T-helper 2 cell treated with Interferon-gamma antibody and Interleukin-4, amounts not matched to agents 5 μg/mL and 100 μg/mL, for 36 hours (primary cell): ENCODE measurements around the gene SLC16A7.

Experiments
- DNase-seq: peaks from one replicate; pipeline ENCODE4 v3.0.0; 2021; ENCODE audit warnings: low spot score
- H3K27ac Mint-ChIP-seq: one replicate; pipeline ENCODE4 v1.8.0; 2021; ENCODE audit warnings: mild to moderate bottlenecking, mixed read lengths
- H3K27me3 Mint-ChIP-seq: one replicate; pipeline ENCODE4 v1.8.0; 2021; ENCODE audit warnings: low read depth, mixed read lengths
- H3K36me3 Mint-ChIP-seq: one replicate; pipeline ENCODE4 v1.8.0; 2021; ENCODE audit warnings: low read depth, mixed read lengths
- H3K4me1 Mint-ChIP-seq: one replicate; pipeline ENCODE4 v1.8.0; 2021; ENCODE audit warnings: low read depth, mixed read lengths
- H3K4me3 Mint-ChIP-seq: one replicate; pipeline ENCODE4 v1.8.0; 2022; ENCODE audit warnings: mild to moderate bottlenecking, moderate library complexity, mixed read lengths
- H3K9me3 Mint-ChIP-seq: one replicate; pipeline ENCODE4 v1.8.0; 2021; ENCODE audit warnings: mixed read lengths

Gene SLC16A7

GRCh38 chr12:59827767-59828166, 231.9 kb downstream of the SLC16A7 start:
- Mint-ChIP-seq H3K27ac (no peak overlapping the region), H3K4me3 (no peak overlapping the region), H3K36me3 (no peaks in the 10 kb centered on the region), H3K9me3 (no peaks in the 10 kb centered on the region), H3K4me1 (no peaks in the 10 kb centered on the region), H3K27me3 (no peaks in the 10 kb centered on the region)
- no peak for DNase-seq

- no peak overlapping the region for H3K27ac Mint-ChIP-seq
- H3K4me1 Mint-ChIP-seq: no peaks in the 10 kb centered on the region
Observed at GRCh38 chr12:59828521-59828920, 232.7 kb downstream of the SLC16A7 start.

GRCh38 chr12:59833408-59833807, 237.6 kb downstream of the SLC16A7 start:
- H3K36me3 Mint-ChIP-seq: no peaks in the 10 kb centered on the region
- H3K4me3 Mint-ChIP-seq: no peak overlapping the region
- no peaks in the 10 kb centered on the region for H3K27me3 Mint-ChIP-seq
- no peaks in the 10 kb centered on the region for H3K4me1 Mint-ChIP-seq
- no peak for DNase-seq
- no peaks in the 10 kb centered on the region for H3K9me3 Mint-ChIP-seq
- no peak overlapping the region for H3K27ac Mint-ChIP-seq

More at GRCh38 chr12:59828521-59828920, 232.7 kb downstream of the SLC16A7 start:
- Mint-ChIP-seq H3K36me3 (no peaks in the 10 kb centered on the region), H3K27me3 (no peaks in the 10 kb centered on the region), H3K4me3 (no peak overlapping the region), H3K9me3 (no peaks in the 10 kb centered on the region)
- no peak for DNase-seq

GRCh38 chr12:59834659-59835474, 239.0 kb downstream of the SLC16A7 start:
- H3K4me3 Mint-ChIP-seq: no peak overlapping the region
- H3K36me3 Mint-ChIP-seq: no peaks in the 10 kb centered on the region
- no peaks in the 10 kb centered on the region for H3K4me1 Mint-ChIP-seq
- no peak for DNase-seq
- H3K27me3 Mint-ChIP-seq: no peaks in the 10 kb centered on the region
- H3K27ac Mint-ChIP-seq: no peak overlapping the region
- H3K9me3 Mint-ChIP-seq: no peaks in the 10 kb centered on the region
